Muscle layer of colon (tissue), 2 donors: ENCODE results near the gene CNTNAP5.

Experiments used
- H3K27ac ChIP-seq: one replicate; pipeline ENCODE4 v1.7.0; 2013; ENCODE audit warnings: low read depth, mild to moderate bottlenecking, low read length, moderate library complexity
- H3K27me3 ChIP-seq, 2 donors: one replicate each; pipeline ENCODE4 v1.7.0; 2013; ENCODE audit warnings: low read length in 2 of 2, mild to moderate bottlenecking in 2 of 2; ENCODE audit not compliant: insufficient read depth in 2 of 2, control insufficient read depth in 1 of 2
- H3K36me3 ChIP-seq: one replicate; pipeline ENCODE4 v1.7.0; 2013; ENCODE audit warnings: mild to moderate bottlenecking, low read length; ENCODE audit not compliant: insufficient read depth
- H3K4me1 ChIP-seq: one replicate; pipeline ENCODE4 v1.7.0; 2013; ENCODE audit warnings: mild to moderate bottlenecking, low read length; ENCODE audit not compliant: insufficient read depth
- H3K4me3 ChIP-seq, 2 donors: one replicate each; pipeline ENCODE4 v1.7.0; 2013; ENCODE audit warnings: low read length in 2 of 2, low read depth in 1 of 2, mild to moderate bottlenecking in 1 of 2, moderate library complexity in 1 of 2
- H3K9ac ChIP-seq: one replicate; pipeline ENCODE4 v1.7.0; 2013; ENCODE audit warnings: low read length
- H3K9me3 ChIP-seq: one replicate; pipeline ENCODE4 v1.7.0; 2013; ENCODE audit warnings: mild to moderate bottlenecking, low read length
- donor health status: abdominal sarcoma.
- donor health status: Adenocarcinoma of cecum.

The CNTNAP5 gene

GRCh38 chr2:124561486-124561885 lies 536.4 kb downstream of the CNTNAP5 start:
- no peaks in the 10 kb centered on the region for H3K4me1 ChIP-seq
- H3K9ac ChIP-seq, result no peak overlapping the region
- H3K27ac ChIP-seq, result no peak overlapping the region
- H3K36me3 ChIP-seq, result no peaks in the 10 kb centered on the region
- no peak overlapping the region for H3K4me3 ChIP-seq
- no peaks in the 10 kb centered on the region for H3K9me3 ChIP-seq
- H3K27me3 ChIP-seq, result no peaks in the 10 kb centered on the region

DNA sequence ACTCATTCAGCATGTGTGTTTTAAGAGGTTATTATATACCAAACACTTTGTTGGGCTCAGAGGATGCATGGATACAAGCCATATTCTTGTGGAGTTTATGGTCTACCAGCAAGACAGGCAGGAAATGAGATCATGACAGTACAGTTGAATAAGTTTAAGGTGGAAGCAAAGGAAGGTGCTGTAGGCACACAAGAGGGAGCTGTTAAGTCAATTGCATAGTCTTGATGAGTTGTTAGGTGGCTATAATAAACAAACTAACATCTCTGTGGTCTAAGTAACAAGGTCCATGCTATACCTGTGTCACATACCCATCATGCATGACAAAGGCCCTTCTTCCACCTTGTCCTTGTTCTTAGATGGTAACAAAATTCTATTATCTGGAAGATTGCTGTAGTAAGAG lies 538.3 kb downstream of the CNTNAP5 start:
- no peaks in the 10 kb centered on the region for H3K4me1 ChIP-seq
- H3K9me3 ChIP-seq, result no peaks in the 10 kb centered on the region
- H3K36me3 ChIP-seq, result no peaks in the 10 kb centered on the region
- no peaks in the 10 kb centered on the region for H3K27me3 ChIP-seq
- H3K4me3 ChIP-seq, result no peak overlapping the region
- H3K27ac ChIP-seq, result no peak overlapping the region
- no peak overlapping the region for H3K9ac ChIP-seq

GRCh38 chr2:124566518-124566970 lies 541.5 kb downstream of the CNTNAP5 start:
- no peak overlapping the region for H3K27ac ChIP-seq

GRCh38 chr2:124570872-124571271 lies 545.8 kb downstream of the CNTNAP5 start:
- H3K9ac ChIP-seq, result no peak overlapping the region
- no peaks in the 10 kb centered on the region for H3K4me1 ChIP-seq
- no peaks in the 10 kb centered on the region for H3K9me3 ChIP-seq
- no peaks in the 10 kb centered on the region for H3K36me3 ChIP-seq
- H3K27me3 ChIP-seq, result no peaks in the 10 kb centered on the region
- no peak overlapping the region for H3K4me3 ChIP-seq
- no peak overlapping the region for H3K27ac ChIP-seq

More at GRCh38 chr2:124566518-124566970, 541.5 kb downstream of the CNTNAP5 start:
- Histone ChIP-seq H3K4me3 (no peak overlapping the region), H3K36me3 (no peaks in the 10 kb centered on the region), H3K9me3 (no peaks in the 10 kb centered on the region), H3K9ac (no peak overlapping the region), H3K27me3 (no peaks in the 10 kb centered on the region), H3K4me1 (no peaks in the 10 kb centered on the region)

- Histone ChIP-seq H3K36me3 (no peaks in the 10 kb centered on the region), H3K9ac (no peak overlapping the region), H3K27ac (no peak overlapping the region), H3K4me1 (no peaks in the 10 kb centered on the region), H3K27me3 (no peaks in the 10 kb centered on the region), H3K4me3 (no peak overlapping the region), H3K9me3 (no peaks in the 10 kb centered on the region)
Measured at GRCh38 chr2:124571836-124572235, 546.7 kb downstream of the CNTNAP5 start.

DNA sequence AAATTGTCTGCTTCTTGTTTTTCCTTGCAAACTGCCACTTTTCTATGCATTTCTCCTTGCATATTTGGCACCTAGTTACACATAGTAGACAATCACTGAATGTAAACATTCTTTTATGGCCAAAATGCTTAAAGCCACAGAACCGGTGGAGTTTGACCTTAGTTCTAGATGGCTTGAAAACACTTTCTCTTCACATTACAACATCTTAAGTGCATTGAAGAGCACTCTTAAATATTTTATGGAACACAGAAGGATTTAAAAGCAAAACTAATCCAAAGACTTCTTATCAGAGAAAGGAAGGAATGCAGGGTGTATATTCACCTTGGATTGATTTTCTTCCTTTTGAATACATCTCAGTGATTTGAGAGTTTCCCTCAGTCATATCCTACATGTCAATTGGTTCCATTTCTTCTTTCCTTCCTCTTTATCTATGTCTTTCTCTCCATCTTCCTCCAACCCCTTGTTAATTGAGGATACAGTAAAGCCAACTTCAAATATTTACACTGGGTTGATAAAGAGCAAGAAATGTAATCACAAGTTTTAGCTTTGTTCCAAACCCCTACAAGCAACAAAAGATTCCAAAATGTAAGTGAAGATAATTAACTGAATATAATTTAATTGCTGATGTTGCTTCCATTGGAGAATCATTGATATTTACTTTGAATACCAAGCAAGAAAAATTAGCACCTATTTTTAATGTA lies 548.0 kb downstream of the CNTNAP5 start:
- Histone ChIP-seq H3K4me3 (no peak overlapping the region), H3K9me3 (no peaks in the 10 kb centered on the region), H3K27me3 (no peaks in the 10 kb centered on the region), H3K9ac (no peak overlapping the region), H3K36me3 (no peaks in the 10 kb centered on the region), H3K4me1 (no peaks in the 10 kb centered on the region), H3K27ac (no peak overlapping the region)

GRCh38 chr2:124575497-124575896 lies 550.4 kb downstream of the CNTNAP5 start:
- no peaks in the 10 kb centered on the region for H3K36me3 ChIP-seq
- H3K9ac ChIP-seq, result no peak overlapping the region
- no peaks in the 10 kb centered on the region for H3K4me1 ChIP-seq
- H3K27ac ChIP-seq, result no peak overlapping the region
- no peak overlapping the region for H3K4me3 ChIP-seq
- no peaks in the 10 kb centered on the region for H3K9me3 ChIP-seq
- H3K27me3 ChIP-seq, result no peaks in the 10 kb centered on the region

DNA sequence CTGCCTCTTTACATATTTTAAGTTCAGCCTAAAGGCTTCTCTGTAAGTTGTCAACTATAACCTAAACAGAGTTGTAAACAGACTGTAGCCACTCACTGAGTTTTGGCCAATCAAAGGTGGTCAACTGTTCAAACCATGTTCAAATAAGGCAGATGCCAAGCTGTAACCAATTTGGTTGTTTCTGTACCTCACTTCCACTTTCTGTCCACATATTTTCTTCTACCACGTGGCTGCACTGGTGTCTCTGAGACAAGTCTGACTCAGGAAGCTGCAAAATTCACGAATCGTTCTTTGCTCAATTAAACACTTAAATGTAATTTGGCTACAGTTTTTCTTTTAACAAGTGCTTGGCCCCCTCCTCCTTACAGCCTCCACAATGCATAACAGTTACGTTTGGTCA lies 555.2 kb downstream of the CNTNAP5 start:
- no peaks in the 10 kb centered on the region for H3K9me3 ChIP-seq
- no peaks in the 10 kb centered on the region for H3K4me1 ChIP-seq
- H3K36me3 ChIP-seq, result no peaks in the 10 kb centered on the region
- H3K27ac ChIP-seq, result no peak overlapping the region
- no peaks in the 10 kb centered on the region for H3K27me3 ChIP-seq
- H3K9ac ChIP-seq, result no peak overlapping the region
- no peak overlapping the region for H3K4me3 ChIP-seq

- no peaks in the 10 kb centered on the region for H3K27me3 ChIP-seq
- no peak overlapping the region for H3K9ac ChIP-seq
- no peak overlapping the region for H3K4me3 ChIP-seq
- H3K36me3 ChIP-seq, result no peaks in the 10 kb centered on the region
- no peaks in the 10 kb centered on the region for H3K4me1 ChIP-seq
- no peak overlapping the region for H3K27ac ChIP-seq
- H3K9me3 ChIP-seq, result no peaks in the 10 kb centered on the region
Measured at GRCh38 chr2:124582387-124582786, 557.3 kb downstream of the CNTNAP5 start.

- H3K9ac ChIP-seq, result no peak overlapping the region
- no peaks in the 10 kb centered on the region for H3K4me1 ChIP-seq
- no peaks in the 10 kb centered on the region for H3K27me3 ChIP-seq
- H3K36me3 ChIP-seq, result no peaks in the 10 kb centered on the region
- no peak overlapping the region for H3K27ac ChIP-seq
- H3K4me3 ChIP-seq, result no peak overlapping the region
- no peaks in the 10 kb centered on the region for H3K9me3 ChIP-seq
Measured at GRCh38 chr2:124584615-124585014, 559.5 kb downstream of the CNTNAP5 start.

DNA sequence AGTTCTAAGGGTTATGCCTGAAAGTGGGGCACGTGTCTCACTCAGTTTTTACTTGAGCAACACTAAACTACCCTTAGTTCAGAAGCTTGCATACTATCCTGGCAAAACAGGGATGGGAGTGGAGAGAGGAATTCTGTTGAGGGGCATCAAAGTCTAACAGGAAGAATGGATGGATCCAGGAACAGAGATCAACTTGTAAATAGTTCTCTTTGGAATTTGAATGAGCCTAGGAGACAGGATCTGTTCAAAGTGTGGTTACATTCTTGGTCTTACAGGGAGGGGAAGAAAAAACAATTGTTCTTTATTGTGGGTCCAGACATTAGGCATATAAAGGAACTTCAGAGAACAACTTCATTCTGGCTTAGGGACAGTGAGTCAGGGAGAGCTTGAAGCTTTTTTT lies 560.2 kb downstream of the CNTNAP5 start:
- no peaks in the 10 kb centered on the region for H3K9me3 ChIP-seq
- H3K9ac ChIP-seq, result no peak overlapping the region
- H3K4me3 ChIP-seq, result no peak overlapping the region
- H3K36me3 ChIP-seq, result no peaks in the 10 kb centered on the region
- H3K4me1 ChIP-seq, result no peaks in the 10 kb centered on the region
- no peak overlapping the region for H3K27ac ChIP-seq
- no peaks in the 10 kb centered on the region for H3K27me3 ChIP-seq

DNA sequence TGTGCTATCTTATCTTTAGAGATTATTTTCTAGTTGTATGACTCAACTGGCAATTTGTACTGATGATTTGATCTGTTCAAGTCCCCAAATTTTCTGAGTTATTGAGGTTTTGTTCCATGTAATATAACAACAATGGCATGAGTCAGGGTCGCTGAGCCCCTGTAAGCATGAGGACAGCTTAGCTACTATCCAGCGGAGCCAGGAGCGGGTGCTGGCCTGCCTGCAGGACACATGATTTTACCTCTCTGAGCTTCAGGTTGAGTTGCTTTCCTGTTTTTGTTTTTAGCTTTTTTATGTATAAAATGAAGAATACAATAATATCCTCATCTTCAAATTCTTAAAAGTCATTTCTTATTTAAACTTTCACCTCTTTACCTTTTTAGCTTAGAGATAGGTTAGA lies 561.1 kb downstream of the CNTNAP5 start:
- H3K9me3 ChIP-seq, result no peaks in the 10 kb centered on the region
- no peaks in the 10 kb centered on the region for H3K36me3 ChIP-seq
- H3K27ac ChIP-seq, result no peak overlapping the region
- H3K4me1 ChIP-seq, result no peaks in the 10 kb centered on the region
- no peak overlapping the region for H3K4me3 ChIP-seq
- no peaks in the 10 kb centered on the region for H3K27me3 ChIP-seq
- H3K9ac ChIP-seq, result no peak overlapping the region
